Measurements from ENCODE around the gene IL7R. TPM values are rescaled to one million over a fixed set of nuclear protein-coding genes. Genes with fewer than 3 reads are reported as not detected.

IL7R gene
- polyA plus RNA-seq, 4 donors: 0.69 to 1.3 (median 0.93) TPM

- no peak for DNase-seq (ENCODE audit: low read depth in 4 of 4, low spot score in 3 of 4)
These were observed 44.4 kb downstream of the IL7R start for GRCh38 chr5:35900972-35901695.

- no peak for DNase-seq (ENCODE audit: low read depth in 4 of 4, low spot score in 3 of 4)
These were observed 45.5 kb downstream of the IL7R start for GRCh38 chr5:35902046-35902672.

- no peak for DNase-seq (ENCODE audit: low read depth in 4 of 4, low spot score in 3 of 4)
These were observed 47.0 kb downstream of the IL7R start for GRCh38 chr5:35903631-35904203.

GRCh38 chr5:35904443-35905132 lies 47.9 kb downstream of the IL7R start:
- no peak for DNase-seq (ENCODE audit: low read depth in 4 of 4, low spot score in 3 of 4)

- no peak for DNase-seq (ENCODE audit: low read depth in 4 of 4, low spot score in 3 of 4)
These were observed 51.5 kb downstream of the IL7R start for GRCh38 chr5:35908228-35908627.

- no peak for DNase-seq (ENCODE audit: low read depth in 4 of 4, low spot score in 3 of 4)
These were observed 52.1 kb downstream of the IL7R start for GRCh38 chr5:35908814-35909213.

GRCh38 chr5:35919191-35919590 lies 62.5 kb downstream of the IL7R start:
- no peak for DNase-seq (ENCODE audit: low read depth in 4 of 4, low spot score in 3 of 4)

GRCh38 chr5:35920890-35921289 lies 64.2 kb downstream of the IL7R start:
- no peak for DNase-seq (ENCODE audit: low read depth in 4 of 4, low spot score in 3 of 4)

- no peak for DNase-seq (ENCODE audit: low read depth in 4 of 4, low spot score in 3 of 4)
These were observed 65.2 kb downstream of the IL7R start for GRCh38 chr5:35921930-35922329.

GRCh38 chr5:35922468-35922867 lies 65.8 kb downstream of the IL7R start:
- no peak for DNase-seq (ENCODE audit: low read depth in 4 of 4, low spot score in 3 of 4)

GRCh38 chr5:35924122-35924949 lies 67.6 kb downstream of the IL7R start:
- no peak for DNase-seq (ENCODE audit: low read depth in 4 of 4, low spot score in 3 of 4)

GRCh38 chr5:35924950-35925722 lies 68.4 kb downstream of the IL7R start:
- peak in 3 of 4 donors; percentile 30 to 48 (median 44) for DNase-seq (ENCODE audit: low read depth in 4 of 4, low spot score in 3 of 4)

- peak in 3 of 4 donors; percentile 51 to 58 (median 53) for DNase-seq (ENCODE audit: low read depth in 4 of 4, low spot score in 3 of 4)
These were observed 69.8 kb downstream of the IL7R start for GRCh38 chr5:35926389-35927051.

Other genes starting within 250 kb of the IL7R start
- gene SPEF2, start 239.0 kb upstream of the IL7R start, polyA plus RNA-seq (ENCODE audit: insufficient read length in 4 of 4): 10 to 100 TPM; 35.7 to 50.5 (median 47.5) TPM
- 1 to 10 TPM; 5.3 to 7.4 (median 6.6) TPM for gene CAPSL, start 81.7 kb downstream of the IL7R start, polyA plus RNA-seq (ENCODE audit: insufficient read length in 4 of 4)
- 100 to 1,000 TPM in 3 of 4 donors, 10 to 100 TPM in 1; 84.7 to 141 (median 125) TPM for gene UGT3A1, start 134.5 kb downstream of the IL7R start, polyA plus RNA-seq (ENCODE audit: insufficient read length in 4 of 4)
- 10 to 100 TPM; 11.2 to 18.7 (median 15.2) TPM for gene UGT3A2, start 210.0 kb downstream of the IL7R start, polyA plus RNA-seq (ENCODE audit: insufficient read length in 4 of 4)